ENCODE measurements around the gene ATF7IP2.

DNA sequence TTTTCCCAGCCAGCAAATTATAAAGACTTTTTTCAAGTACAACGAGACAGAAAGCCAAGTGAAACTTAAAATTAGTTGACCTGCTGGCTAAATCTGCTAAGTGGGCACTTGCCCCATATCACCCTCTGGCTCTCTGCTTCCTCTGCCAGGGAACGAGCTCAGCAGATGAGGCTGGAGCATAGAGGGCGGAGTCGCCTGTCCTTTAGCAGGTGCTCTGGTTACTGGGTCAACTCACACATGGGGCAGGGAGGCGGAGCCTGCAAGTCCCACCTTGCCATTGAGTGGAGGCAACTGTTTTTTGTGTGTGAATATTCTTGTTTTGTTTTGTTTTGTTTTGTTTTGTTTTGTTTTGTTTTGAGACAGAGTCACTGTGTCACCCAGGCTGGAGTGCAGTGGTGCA is 132.0 kb downstream of the ATF7IP2 start:
- no peak for TF ChIP-seq BMI1 (IDR thresholded peaks at IDR 0.05; ENCODE audit: borderline replicate concordance)
- no peak for TF ChIP-seq ATF3 (IDR thresholded peaks at IDR 0.05; ENCODE audit: borderline replicate concordance, extremely low read depth, low read depth, low read length)
- TF ChIP-seq TCF3 (IDR thresholded peaks at IDR 0.05; ENCODE audit: borderline replicate concordance, insufficient read depth, low read depth, low read length) = no peak
- TF ChIP-seq, protein P1, sequence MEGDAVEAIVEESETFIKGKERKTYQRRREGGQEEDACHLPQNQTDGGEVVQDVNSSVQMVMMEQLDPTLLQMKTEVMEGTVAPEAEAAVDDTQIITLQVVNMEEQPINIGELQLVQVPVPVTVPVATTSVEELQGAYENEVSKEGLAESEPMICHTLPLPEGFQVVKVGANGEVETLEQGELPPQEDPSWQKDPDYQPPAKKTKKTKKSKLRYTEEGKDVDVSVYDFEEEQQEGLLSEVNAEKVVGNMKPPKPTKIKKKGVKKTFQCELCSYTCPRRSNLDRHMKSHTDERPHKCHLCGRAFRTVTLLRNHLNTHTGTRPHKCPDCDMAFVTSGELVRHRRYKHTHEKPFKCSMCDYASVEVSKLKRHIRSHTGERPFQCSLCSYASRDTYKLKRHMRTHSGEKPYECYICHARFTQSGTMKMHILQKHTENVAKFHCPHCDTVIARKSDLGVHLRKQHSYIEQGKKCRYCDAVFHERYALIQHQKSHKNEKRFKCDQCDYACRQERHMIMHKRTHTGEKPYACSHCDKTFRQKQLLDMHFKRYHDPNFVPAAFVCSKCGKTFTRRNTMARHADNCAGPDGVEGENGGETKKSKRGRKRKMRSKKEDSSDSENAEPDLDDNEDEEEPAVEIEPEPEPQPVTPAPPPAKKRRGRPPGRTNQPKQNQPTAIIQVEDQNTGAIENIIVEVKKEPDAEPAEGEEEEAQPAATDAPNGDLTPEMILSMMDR (IDR thresholded peaks at IDR 0.05 in 2 of 3, conservative IDR thresholded peaks at IDR 0.05 in 1 of 3; ENCODE audit: control insufficient read depth in 2 of 3, extremely low read depth in 1 of 3, insufficient read depth in 1 of 3, low read depth in 3 of 3, low read length in 3 of 3) = no peak
- no peak for TF ChIP-seq BCLAF1 (IDR thresholded peaks at IDR 0.05)
- no peak for TF ChIP-seq CREB1 (IDR thresholded peaks at IDR 0.05; ENCODE audit: low read depth)
- TF ChIP-seq POLR2A (IDR thresholded peaks at IDR 0.05; ENCODE audit: low read depth, low read length) = no peak

Data from GM12878 (cell line).